IPS DF 6.9 (cell line): ENCODE data around the gene ONECUT3.

Experiments
- DNase-seq: peaks from one replicate; pipeline ENCODE4 v3.0.0-alpha.2; 2013; ENCODE audit warnings: low read depth, low spot score
- H3K27ac ChIP-seq: one replicate; pipeline ENCODE4 v1.5.1; 2013; ENCODE audit warnings: low read length, control low read depth
- H3K27me3 ChIP-seq: 2 replicates; pipeline ENCODE4 v1.6.1; 2013; ENCODE audit warnings: mild to moderate bottlenecking, low read length; ENCODE audit not compliant: control insufficient read depth, insufficient read depth
- H3K36me3 ChIP-seq: 2 replicates; pipeline ENCODE4 v1.6.1; 2013; ENCODE audit warnings: low read length; ENCODE audit not compliant: control insufficient read depth, insufficient read depth
- H3K4me1 ChIP-seq: 2 replicates; pipeline ENCODE4 v1.6.1; 2013; ENCODE audit warnings: low read length; ENCODE audit not compliant: control insufficient read depth, insufficient read depth
- H3K4me3 ChIP-seq: 2 replicates; pipeline ENCODE4 v1.5.1; 2013; ENCODE audit warnings: mild to moderate bottlenecking, low read length
- H3K9me3 ChIP-seq: 2 replicates; pipeline ENCODE4 v1.6.1; 2013; ENCODE audit warnings: low read length, inconsistent platforms; ENCODE audit not compliant: control insufficient read depth, insufficient read depth
- WGBS: extraction: QIAGEN DNeasy Blood & Tissue Kit; methylation state at CpG from one replicate; pipeline ENCODE4 v1.1.7; 2013; ENCODE audit warnings: mixed read lengths, missing lambda C conversion rate; ENCODE audit not compliant: insufficient read length, insufficient coverage; 5-methylcytosine and 5-hydroxymethylcytosine counted together

Gene ONECUT3

GRCh38 chr19:1762243-1763117 lies 9.2 kb downstream of the ONECUT3 start:
- H3K4me1 ChIP-seq, result peaks cover 9% of the 10 kb centered on the region
- no peaks in the 10 kb centered on the region; the same call in 1 of the 2 replicates for H3K36me3 ChIP-seq
- DNase-seq, result no peak
- no CpG with 5 or more reads among the region's 56 CpGs for WGBS
- H3K4me3 ChIP-seq, result no peak overlapping the region
- H3K9me3 ChIP-seq, result no peaks in the 10 kb centered on the region
- H3K27ac ChIP-seq, result no peak overlapping the region
- peaks cover 97% of the 10 kb centered on the region for H3K27me3 ChIP-seq

GRCh38 chr19:1763648-1764639 lies 10.6 kb downstream of the ONECUT3 start:
- H3K4me3 ChIP-seq, result no peak overlapping the region
- H3K27me3 ChIP-seq, result peaks cover 89% of the 10 kb centered on the region
- peaks cover 9% of the 10 kb centered on the region for H3K4me1 ChIP-seq
- no peaks in the 10 kb centered on the region for H3K9me3 ChIP-seq
- no peak for DNase-seq
- WGBS, result no CpG with 5 or more reads among the region's 39 CpGs
- H3K36me3 ChIP-seq, result no peaks in the 10 kb centered on the region
- H3K27ac ChIP-seq, result no peak overlapping the region

- H3K9me3 ChIP-seq, result no peaks in the 10 kb centered on the region
- H3K36me3 ChIP-seq, result no peaks in the 10 kb centered on the region
- WGBS, result no CpG with 5 or more reads among the region's 15 CpGs
- peaks cover 9% of the 10 kb centered on the region for H3K4me1 ChIP-seq
- H3K27me3 ChIP-seq, result peaks cover 81% of the 10 kb centered on the region
- no peak for DNase-seq
- no peak overlapping the region for H3K27ac ChIP-seq
- no peak overlapping the region for H3K4me3 ChIP-seq
Observed at GRCh38 chr19:1764729-1765128, 11.4 kb downstream of the ONECUT3 start.

DNA sequence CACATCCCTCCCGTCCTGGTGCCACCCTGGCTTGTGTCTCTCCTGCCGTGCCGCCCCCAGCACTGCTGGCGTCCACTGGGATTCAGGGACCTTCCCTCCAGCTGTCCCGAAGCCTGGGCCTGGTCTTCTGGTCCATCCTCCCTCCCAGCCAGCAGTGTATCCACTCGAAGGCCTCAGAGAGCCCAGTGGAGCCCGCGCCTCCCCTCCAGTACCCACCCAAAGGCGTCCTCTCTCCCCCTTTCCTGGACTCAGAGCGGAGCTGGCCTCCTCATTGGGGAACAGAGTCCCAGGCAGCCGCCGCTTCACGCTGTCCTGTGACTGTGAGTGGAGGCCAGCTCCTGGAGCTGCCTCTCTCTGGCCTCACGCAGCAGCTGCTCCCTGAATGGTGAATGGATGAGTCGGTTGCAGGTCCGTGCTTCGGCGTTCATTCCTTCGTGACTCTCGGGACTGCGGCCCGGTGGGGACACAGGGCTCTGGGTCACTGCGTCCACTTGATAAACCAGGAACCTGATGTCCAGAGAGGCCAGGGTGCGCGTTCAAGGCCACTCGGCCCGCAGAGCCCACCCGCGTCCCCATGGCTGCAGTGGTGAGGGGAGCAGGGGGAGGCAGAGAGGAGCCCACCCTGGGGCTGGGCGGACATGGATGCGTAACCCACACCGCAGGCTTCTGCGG lies 12.1 kb downstream of the ONECUT3 start:
- H3K4me3 ChIP-seq, result no peak overlapping the region
- H3K36me3 ChIP-seq, result no peaks in the 10 kb centered on the region
- peaks cover 9% of the 10 kb centered on the region for H3K4me1 ChIP-seq
- no peaks in the 10 kb centered on the region for H3K9me3 ChIP-seq
- no peak overlapping the region for H3K27ac ChIP-seq
- WGBS, result no CpG with 5 or more reads among the region's 33 CpGs
- peaks cover 75% of the 10 kb centered on the region for H3K27me3 ChIP-seq
- DNase-seq, result no peak

DNA sequence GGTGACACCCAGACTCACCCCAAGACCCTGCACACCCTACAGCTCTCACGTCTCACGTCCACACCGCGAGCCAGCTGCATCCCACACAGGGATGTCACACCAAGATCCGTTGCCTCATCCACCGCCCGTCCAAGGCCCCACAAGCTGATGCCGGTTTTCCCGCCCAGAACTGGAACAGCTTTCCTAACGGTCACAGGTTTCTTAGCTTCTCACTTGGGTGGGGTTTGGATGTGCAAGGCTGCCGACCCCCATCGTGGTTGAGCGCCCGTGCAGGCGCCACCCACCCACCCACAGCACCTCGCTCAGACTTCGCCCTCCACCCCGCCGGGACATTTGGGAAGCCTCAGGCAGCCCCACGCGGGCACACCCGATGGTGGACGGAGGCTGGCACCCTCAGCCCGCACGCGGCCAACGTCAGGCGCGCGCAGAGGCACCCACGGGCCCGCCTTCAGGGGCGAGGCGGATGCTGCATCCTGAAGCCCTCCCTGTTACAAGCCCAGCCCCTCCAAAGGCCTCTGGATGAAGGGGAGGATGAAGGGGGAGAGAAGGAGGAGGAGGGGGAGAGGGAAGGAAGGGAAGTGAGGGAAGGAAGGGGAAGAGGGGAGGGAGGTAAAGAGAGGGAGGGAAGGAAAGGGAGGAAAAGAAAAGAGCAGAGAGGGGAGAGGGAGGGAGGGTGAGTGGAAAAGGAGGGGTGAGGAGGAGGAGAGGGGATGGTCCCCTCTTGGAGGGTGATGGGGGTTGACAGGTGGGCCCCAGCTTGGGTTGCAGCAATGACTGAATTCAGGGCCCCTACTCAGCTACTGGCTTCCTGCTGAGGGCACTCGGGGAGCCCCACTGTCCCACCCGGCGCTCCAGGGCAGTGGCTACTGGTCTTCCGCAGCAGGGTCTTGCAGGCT lies 12.8 kb downstream of the ONECUT3 start:
- no peaks in the 10 kb centered on the region for H3K9me3 ChIP-seq
- no peak overlapping the region for H3K27ac ChIP-seq
- peaks cover 9% of the 10 kb centered on the region for H3K4me1 ChIP-seq
- H3K36me3 ChIP-seq, result no peaks in the 10 kb centered on the region
- WGBS, result no CpG with 5 or more reads among the region's 38 CpGs
- H3K27me3 ChIP-seq, result peaks cover 68% of the 10 kb centered on the region
- DNase-seq, result no peak
- H3K4me3 ChIP-seq, result no peak overlapping the region

- Histone ChIP-seq H3K9me3 (no peaks in the 10 kb centered on the region), H3K4me1 (peaks cover 9% of the 10 kb centered on the region), H3K4me3 (no peak overlapping the region), H3K27me3 (peaks cover 60% of the 10 kb centered on the region), H3K36me3 (no peaks in the 10 kb centered on the region), H3K27ac (no peak overlapping the region)
- no CpG with 5 or more reads among the region's 10 CpGs for WGBS
- no peak for DNase-seq
Observed at GRCh38 chr19:1766800-1767352, 13.6 kb downstream of the ONECUT3 start.

DNA sequence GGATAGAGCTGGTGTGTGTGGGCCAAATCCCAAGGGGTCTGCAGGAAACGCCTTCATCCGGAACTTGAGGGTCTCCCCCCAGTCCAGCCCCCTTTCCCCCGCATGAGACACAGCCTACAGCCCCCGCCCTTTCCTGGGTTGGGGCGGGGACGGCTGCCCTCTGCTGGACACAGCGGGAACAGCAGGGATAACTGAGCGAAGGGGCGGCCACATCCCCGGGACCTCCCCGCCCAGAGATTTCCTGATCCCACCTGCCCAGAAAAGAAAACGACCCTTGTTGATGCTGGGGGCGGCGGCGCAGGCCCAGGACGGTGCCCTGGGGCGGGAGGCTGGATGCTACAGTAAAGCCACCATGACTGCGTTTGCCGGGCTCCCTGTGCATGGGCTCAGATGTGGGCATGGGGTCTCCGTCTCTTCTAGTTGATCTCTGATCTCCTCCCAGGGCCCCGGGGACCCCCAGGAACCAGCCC lies 14.2 kb downstream of the ONECUT3 start:
- no CpG with 5 or more reads among the region's 21 CpGs for WGBS

GRCh38 chr19:1768248-1768647 lies 14.9 kb downstream of the ONECUT3 start:
- Histone ChIP-seq H3K36me3 (no peaks in the 10 kb centered on the region), H3K9me3 (no peaks in the 10 kb centered on the region), H3K4me3 (no peak overlapping the region), H3K27me3 (peaks cover 48% of the 10 kb centered on the region), H3K27ac (no peak overlapping the region), H3K4me1 (peaks cover 9% of the 10 kb centered on the region)
- DNase-seq, result no peak
- WGBS, result no CpG with 5 or more reads among the region's 13 CpGs

More for the DNA sequence above, 14.2 kb downstream of the ONECUT3 start:
- no peak for DNase-seq
- Histone ChIP-seq H3K4me3 (no peak overlapping the region), H3K36me3 (no peaks in the 10 kb centered on the region), H3K9me3 (no peaks in the 10 kb centered on the region), H3K4me1 (peaks cover 9% of the 10 kb centered on the region), H3K27me3 (peaks cover 54% of the 10 kb centered on the region), H3K27ac (no peak overlapping the region)

- Histone ChIP-seq H3K9me3 (no peaks in the 10 kb centered on the region), H3K27me3 (peaks cover 44% of the 10 kb centered on the region), H3K36me3 (no peaks in the 10 kb centered on the region), H3K4me1 (peaks cover 9% of the 10 kb centered on the region), H3K27ac (no peak overlapping the region), H3K4me3 (no peak overlapping the region)
- no CpG with 5 or more reads among the region's 9 CpGs for WGBS
- no peak for DNase-seq
Observed at GRCh38 chr19:1768918-1769644, 15.8 kb downstream of the ONECUT3 start.
